NCI-H345 treated with DMSO at 0.1 percent for 48 hours (cell line): ENCODE measurements around the gene CDH13.
A peak's percentile ranks its signal among the peaks of the same experiment; 100 is the strongest.

Experiments
- DNase-seq: peaks from one replicate; lab custom pipeline; 2025; ENCODE audit not compliant: unreplicated experiment; lab: John Stamatoyannopoulos, UW

The CDH13 gene

GRCh38 chr16:82776470-82777146, 149.8 kb downstream of the CDH13 start:
- DNase-seq = no peak

- DNase-seq = peak; percentile 13
Observed at GRCh38 chr16:82782715-82783251, 156.0 kb downstream of the CDH13 start.

GRCh38 chr16:82783933-82784572, 157.3 kb downstream of the CDH13 start:
- DNase-seq = no peak

DNA sequence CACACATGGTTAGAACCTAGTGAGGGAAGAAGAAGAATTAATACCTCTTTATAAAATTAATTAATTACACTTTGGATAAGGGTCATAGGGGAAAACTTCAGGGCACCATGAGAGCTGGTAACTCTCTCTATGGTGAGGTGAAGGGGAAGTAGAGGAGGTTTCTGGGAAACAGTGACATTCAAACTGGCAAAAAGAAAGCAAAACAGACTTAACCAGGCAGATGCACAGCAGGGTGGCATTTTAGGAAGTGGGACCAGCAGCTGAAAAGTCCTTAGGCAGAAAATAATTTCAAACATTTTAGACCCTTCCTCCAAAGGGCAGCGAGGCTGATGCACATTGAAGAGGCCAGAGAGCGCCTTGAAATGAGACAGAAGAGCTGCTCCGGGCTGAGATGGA, 157.8 kb downstream of the CDH13 start:
- no peak for DNase-seq

DNA sequence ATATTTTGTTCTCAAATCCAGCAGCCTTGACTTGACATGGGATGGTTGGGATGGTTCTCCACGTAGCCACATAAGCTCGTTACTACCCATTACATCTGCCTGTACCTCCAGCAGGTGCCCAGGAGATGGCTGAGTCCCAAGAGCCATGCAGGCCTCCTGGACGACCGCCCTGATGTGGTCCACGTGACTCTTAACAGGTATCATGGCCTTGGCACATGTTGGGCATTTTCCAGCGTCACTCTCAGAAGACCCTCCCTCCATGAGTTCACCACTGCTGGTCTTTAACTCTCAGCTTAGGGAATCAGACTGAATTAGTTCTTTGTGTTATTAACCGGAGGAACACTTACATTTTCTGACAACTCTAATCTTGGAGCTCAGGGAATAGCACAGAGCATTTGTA, 161.5 kb downstream of the CDH13 start:
- DNase-seq = no peak

DNA sequence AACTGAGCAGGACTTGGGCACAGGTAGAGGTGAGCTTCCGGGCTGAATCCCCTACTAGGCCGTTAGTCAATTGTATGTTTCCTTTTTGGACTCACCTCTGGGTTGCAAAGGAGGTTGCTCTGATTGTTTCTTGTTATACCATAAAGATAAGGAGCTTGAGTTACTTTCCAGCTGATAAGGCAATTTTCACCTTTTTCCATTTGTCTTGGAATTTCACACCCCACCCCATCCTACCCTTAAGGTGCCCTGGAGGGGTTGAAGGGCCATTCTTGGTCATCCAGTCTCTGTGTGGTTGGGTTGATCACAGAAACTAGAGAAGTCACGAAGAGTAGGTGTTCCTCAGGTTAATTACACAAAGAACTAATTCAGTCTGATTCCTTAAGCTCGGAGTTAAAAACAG, 162.2 kb downstream of the CDH13 start:
- DNase-seq = no peak

DNA sequence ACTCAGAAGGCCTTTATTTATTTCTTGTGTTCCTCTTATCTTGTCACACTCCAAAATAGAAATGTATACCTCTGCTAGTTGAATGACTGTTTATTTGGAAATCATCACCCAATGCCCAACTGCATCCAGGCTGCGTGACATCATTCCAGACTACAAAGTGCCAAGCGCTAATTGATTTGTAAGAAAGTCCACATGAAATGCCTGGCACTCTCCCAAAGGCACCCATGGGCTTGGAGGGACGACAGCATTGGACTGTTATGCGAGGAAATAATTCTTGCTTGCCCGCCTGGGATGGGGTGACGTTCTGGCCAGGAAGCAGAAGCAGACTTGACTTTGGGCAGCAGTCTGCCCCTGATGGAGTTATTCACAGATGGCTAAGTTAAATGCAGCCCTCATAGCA, 165.9 kb downstream of the CDH13 start:
- DNase-seq = no peak

GRCh38 chr16:82793528-82794245, 166.9 kb downstream of the CDH13 start:
- DNase-seq = no peak

- no peak for DNase-seq
Observed at GRCh38 chr16:82796047-82796446, 169.3 kb downstream of the CDH13 start.

GRCh38 chr16:82801361-82801760, 174.6 kb downstream of the CDH13 start:
- no peak for DNase-seq

- no peak for DNase-seq
Observed at GRCh38 chr16:82805866-82806265, 179.1 kb downstream of the CDH13 start.

GRCh38 chr16:82807311-82807710, 180.5 kb downstream of the CDH13 start:
- DNase-seq = no peak

DNA sequence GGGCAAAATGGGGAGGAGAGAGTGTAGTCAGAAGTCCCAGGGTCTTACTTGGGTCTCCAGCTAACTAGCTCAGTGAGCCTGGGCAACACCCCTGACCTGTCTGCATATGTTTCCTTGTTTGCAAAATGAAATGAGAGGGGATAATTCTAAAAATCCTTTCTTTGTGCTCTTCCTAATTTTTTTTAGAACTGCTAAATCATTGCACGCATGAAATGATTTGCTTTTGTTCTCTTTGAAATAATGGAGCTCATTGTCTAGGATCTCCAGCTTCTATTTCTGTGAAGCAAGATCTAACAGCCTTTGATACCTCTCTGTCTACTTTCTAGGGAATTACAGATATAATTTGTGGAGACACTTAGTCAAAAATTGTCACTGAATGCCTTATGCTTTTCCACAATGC, 181.3 kb downstream of the CDH13 start:
- no peak for DNase-seq

DNA sequence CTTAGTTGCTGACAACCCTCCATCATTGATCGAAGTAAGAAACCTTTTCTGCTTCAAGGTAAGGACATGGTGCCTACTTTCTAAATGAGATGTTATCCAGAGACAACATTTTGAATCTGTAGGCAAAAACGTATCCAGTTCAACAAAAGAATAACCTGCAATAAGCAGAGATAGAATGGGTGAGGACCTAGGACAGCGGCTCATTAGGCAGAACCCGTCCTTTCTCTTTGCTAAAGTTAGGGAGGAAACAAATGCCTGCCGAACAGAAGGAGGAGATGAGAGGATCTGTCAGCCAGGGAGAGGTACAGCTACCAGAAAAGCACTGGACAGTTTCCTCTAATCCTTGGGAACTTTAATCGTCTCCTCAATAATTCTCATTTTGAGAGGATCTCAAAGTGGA, 183.3 kb downstream of the CDH13 start:
- no peak for DNase-seq

DNA sequence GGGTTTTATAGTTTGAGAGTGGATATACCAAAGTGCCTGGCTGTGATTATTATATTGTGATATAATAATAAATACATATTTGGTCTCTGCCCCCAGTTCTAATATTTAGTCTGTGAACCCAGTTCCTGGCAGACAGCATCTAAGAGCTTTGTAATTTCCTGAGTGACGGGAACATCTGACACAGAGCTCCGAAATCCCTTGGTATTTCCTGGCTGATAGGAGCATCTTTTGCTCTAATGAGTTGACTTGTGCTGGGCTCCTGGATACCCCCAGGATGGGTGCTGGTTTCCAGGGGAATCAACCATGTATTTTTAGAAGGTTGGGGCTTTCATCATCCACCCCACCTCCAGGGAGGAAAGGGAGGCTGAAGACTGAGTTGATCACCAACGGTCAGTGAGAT, 187.3 kb downstream of the CDH13 start:
- DNase-seq = no peak

DNA sequence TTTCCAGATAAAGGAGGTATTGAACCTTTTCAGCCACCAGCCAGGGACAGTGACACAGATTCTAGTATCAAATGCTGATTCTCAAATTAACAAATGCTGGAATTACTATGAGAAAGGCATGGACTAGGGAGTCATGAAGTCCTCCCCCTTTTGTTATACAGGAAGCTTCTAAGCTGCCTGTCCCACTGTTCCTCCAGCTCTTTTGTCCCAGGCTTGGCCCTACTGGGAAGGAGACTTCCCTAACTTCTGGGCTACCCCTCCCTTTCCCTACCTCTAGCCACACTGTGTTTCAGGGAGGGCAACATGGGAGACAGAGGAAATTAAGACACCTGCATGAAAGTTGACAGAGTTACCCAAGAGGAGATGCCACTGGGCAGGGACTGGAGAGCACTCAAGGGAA, 192.5 kb downstream of the CDH13 start:
- DNase-seq = no peak

- no peak for DNase-seq
Observed at GRCh38 chr16:82820855-82821254, 194.1 kb downstream of the CDH13 start.

GRCh38 chr16:82824408-82824807, 197.6 kb downstream of the CDH13 start:
- DNase-seq = no peak

- no peak for DNase-seq
Observed at GRCh38 chr16:82829301-82829700, 202.5 kb downstream of the CDH13 start.

- DNase-seq = no peak
Observed at GRCh38 chr16:82830944-82831343, 204.2 kb downstream of the CDH13 start.

- DNase-seq = no peak
Observed at GRCh38 chr16:82832821-82833220, 206.1 kb downstream of the CDH13 start.

DNA sequence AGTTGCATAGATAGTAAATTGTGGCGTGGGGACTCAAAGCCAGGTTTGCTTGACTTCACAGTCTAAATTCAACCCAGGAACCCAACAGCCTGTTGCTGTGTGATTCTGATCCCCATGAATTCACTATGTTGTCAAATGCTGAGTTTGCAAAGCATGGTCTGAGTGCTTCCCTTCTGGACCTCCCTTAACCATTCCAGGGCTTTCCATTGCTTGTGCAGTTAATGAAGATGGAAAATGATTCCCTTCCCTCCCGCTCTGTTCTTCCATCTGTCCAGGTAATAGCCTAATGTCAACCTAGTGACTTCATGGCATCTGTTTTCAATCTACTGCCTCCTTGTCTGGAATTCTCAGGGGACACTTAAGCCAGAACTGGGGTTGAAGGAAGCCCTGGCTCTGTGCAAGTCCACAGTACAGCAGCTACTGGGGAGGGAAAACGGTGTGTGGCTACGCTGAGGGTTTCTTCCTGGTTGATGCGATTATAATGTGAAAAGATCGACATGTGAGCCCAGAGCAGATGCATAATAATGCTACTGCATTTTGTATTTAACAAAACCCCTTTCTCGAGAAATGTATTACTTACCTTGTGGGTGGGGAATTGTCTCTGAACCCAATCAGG, 206.7 kb downstream of the CDH13 start:
- DNase-seq = no peak
